Measurements from ENCODE around the gene HMGA1.

Gene HMGA1

GRCh38 chr6:34277763-34278112 lies 41.1 kb downstream of the HMGA1 start:
- peaks cover 5% of the 10 kb centered on the region; the same call in 1 of the 2 replicates for H3F3A ChIP-seq (ENCODE audit: control insufficient read depth, insufficient read depth)
- no peak overlapping the region for H3K4me2 ChIP-seq (ENCODE audit: low read length)
- H4K20me1 ChIP-seq (ENCODE audit: control insufficient read depth, insufficient read depth, low read depth, low read length): no peaks in the 10 kb centered on the region
- no peaks in the 10 kb centered on the region for H3K79me2 ChIP-seq (ENCODE audit: control insufficient read depth, low read length)
- H3K4me1 ChIP-seq (ENCODE audit: control insufficient read depth, low read length): peaks cover 11% of the 10 kb centered on the region
- no peak for TF ChIP-seq CTCF (IDR thresholded peaks at IDR 0.05; ENCODE audit: low read depth, low read length, poor library complexity, severe bottlenecking)
- TF ChIP-seq EZH2phosphoT487 (IDR thresholded peaks at IDR 0.05; ENCODE audit: borderline replicate concordance, low read length): no peak
- H3K4me3 ChIP-seq (ENCODE audit: low read length): no peak overlapping the region
- no peaks in the 10 kb centered on the region for H3K36me3 ChIP-seq (ENCODE audit: control insufficient read depth, low read length)
- no peaks in the 10 kb centered on the region for H3K9me3 ChIP-seq (ENCODE audit: control insufficient read depth, insufficient read depth, low read length)
- H3K27me3 ChIP-seq (ENCODE audit: control insufficient read depth, low read length): peaks cover 3% of the 10 kb centered on the region; the same call in 1 of the 2 replicates
- H3K27ac ChIP-seq (ENCODE audit: low read depth, low read length): no peak overlapping the region
- H3K9me2 ChIP-seq (replicated peaks; ENCODE audit: control insufficient read depth, low read length): no peaks in the 10 kb centered on the region

GRCh38 chr6:34278833-34279232 lies 42.2 kb downstream of the HMGA1 start:
- Histone ChIP-seq H4K20me1 (ENCODE audit: control insufficient read depth, insufficient read depth, low read depth, low read length) (no peaks in the 10 kb centered on the region), H3K9me2 (replicated peaks; ENCODE audit: control insufficient read depth, low read length) (no peaks in the 10 kb centered on the region), H3K27ac (ENCODE audit: low read depth, low read length) (no peak overlapping the region), H3K4me3 (ENCODE audit: low read length) (no peak overlapping the region), H3F3A (ENCODE audit: control insufficient read depth, insufficient read depth) (peaks cover 5% of the 10 kb centered on the region; the same call in 1 of the 2 replicates), H3K36me3 (ENCODE audit: control insufficient read depth, low read length) (no peaks in the 10 kb centered on the region), H3K79me2 (ENCODE audit: control insufficient read depth, low read length) (no peaks in the 10 kb centered on the region), H3K27me3 (ENCODE audit: control insufficient read depth, low read length) (no peaks in the 10 kb centered on the region), H3K4me2 (ENCODE audit: low read length) (no peak overlapping the region), H3K9me3 (ENCODE audit: control insufficient read depth, insufficient read depth, low read length) (no peaks in the 10 kb centered on the region), H3K4me1 (ENCODE audit: control insufficient read depth, low read length) (peaks cover 4% of the 10 kb centered on the region)
- no peak for TF ChIP-seq EZH2phosphoT487 (IDR thresholded peaks at IDR 0.05; ENCODE audit: borderline replicate concordance, low read length)
- TF ChIP-seq CTCF (IDR thresholded peaks at IDR 0.05; ENCODE audit: low read depth, low read length, poor library complexity, severe bottlenecking): no peak

GRCh38 chr6:34280216-34280615 lies 43.5 kb downstream of the HMGA1 start:
- Histone ChIP-seq H3F3A (ENCODE audit: control insufficient read depth, insufficient read depth) (peaks cover 3% of the 10 kb centered on the region; the same call in 1 of the 2 replicates), H3K9me3 (ENCODE audit: control insufficient read depth, insufficient read depth, low read length) (no peaks in the 10 kb centered on the region), H3K9me2 (replicated peaks; ENCODE audit: control insufficient read depth, low read length) (no peaks in the 10 kb centered on the region), H3K27ac (ENCODE audit: low read depth, low read length) (no peak overlapping the region), H3K4me3 (ENCODE audit: low read length) (no peak overlapping the region), H3K4me1 (ENCODE audit: control insufficient read depth, low read length) (peaks cover 12% of the 10 kb centered on the region), H3K4me2 (ENCODE audit: low read length) (no peak overlapping the region), H3K79me2 (ENCODE audit: control insufficient read depth, low read length) (no peaks in the 10 kb centered on the region), H3K36me3 (ENCODE audit: control insufficient read depth, low read length) (peaks cover 7% of the 10 kb centered on the region; the same call in 1 of the 2 replicates), H3K27me3 (ENCODE audit: control insufficient read depth, low read length) (no peaks in the 10 kb centered on the region), H4K20me1 (ENCODE audit: control insufficient read depth, insufficient read depth, low read depth, low read length) (no peaks in the 10 kb centered on the region)
- TF ChIP-seq EZH2phosphoT487 (IDR thresholded peaks at IDR 0.05; ENCODE audit: borderline replicate concordance, low read length) (no peak), CTCF (IDR thresholded peaks at IDR 0.05; ENCODE audit: low read depth, low read length, poor library complexity, severe bottlenecking) (no peak)
